Activated naive CD4-positive, alpha-beta T cell treated with anti-CD3 and anti-CD28 coated beads, Interleukin-2, amount 50 U/mL, for 24 hours (primary cell): ENCODE measurements around the gene EFCC1.

ENCODE experiments used
- H3K27ac Mint-ChIP-seq: one replicate; pipeline ENCODE4 v1.8.0; 2021; ENCODE audit warnings: mild to moderate bottlenecking, mixed read lengths
- H3K27me3 Mint-ChIP-seq: one replicate; pipeline ENCODE4 v1.8.0; 2021; ENCODE audit warnings: mixed read lengths
- H3K36me3 Mint-ChIP-seq: one replicate; pipeline ENCODE4 v1.8.0; 2021; ENCODE audit warnings: mixed read lengths
- H3K4me1 Mint-ChIP-seq: one replicate; pipeline ENCODE4 v1.8.0; 2021; ENCODE audit warnings: mixed read lengths
- H3K4me3 Mint-ChIP-seq: one replicate; pipeline ENCODE4 v1.8.0; 2021; ENCODE audit warnings: mild to moderate bottlenecking, mixed read lengths
- H3K9me3 Mint-ChIP-seq: one replicate; pipeline ENCODE4 v1.8.0; 2021; ENCODE audit warnings: mixed read lengths

Gene EFCC1

GRCh38 chr3:129046037-129046731, 45.1 kb downstream of the EFCC1 start:
- H3K27me3 Mint-ChIP-seq, result peaks cover 3% of the 10 kb centered on the region
- H3K36me3 Mint-ChIP-seq, result peaks cover 4% of the 10 kb centered on the region
- H3K27ac Mint-ChIP-seq, result no peak overlapping the region
- H3K4me1 Mint-ChIP-seq, result peaks cover 8% of the 10 kb centered on the region
- no peaks in the 10 kb centered on the region for H3K9me3 Mint-ChIP-seq
- H3K4me3 Mint-ChIP-seq, result peak overlapping the region; percentile 23

- Mint-ChIP-seq H3K9me3 (no peaks in the 10 kb centered on the region), H3K27me3 (peaks cover 3% of the 10 kb centered on the region), H3K4me3 (peak overlapping the region; percentile 23), H3K4me1 (peaks cover 8% of the 10 kb centered on the region), H3K27ac (no peak overlapping the region), H3K36me3 (peaks cover 4% of the 10 kb centered on the region)
Measured at GRCh38 chr3:129046732-129047552, 45.8 kb downstream of the EFCC1 start.

GRCh38 chr3:129047553-129047839, 46.4 kb downstream of the EFCC1 start:
- Mint-ChIP-seq H3K27ac (no peak overlapping the region), H3K4me3 (peak overlapping the region; percentile 7), H3K9me3 (no peaks in the 10 kb centered on the region), H3K36me3 (peaks cover 4% of the 10 kb centered on the region), H3K4me1 (peaks cover 8% of the 10 kb centered on the region), H3K27me3 (peaks cover 3% of the 10 kb centered on the region)

GRCh38 chr3:129050556-129051295, 49.6 kb downstream of the EFCC1 start:
- Mint-ChIP-seq H3K27ac (no peak overlapping the region), H3K4me1 (peaks cover 8% of the 10 kb centered on the region), H3K27me3 (no peaks in the 10 kb centered on the region), H3K9me3 (no peaks in the 10 kb centered on the region), H3K4me3 (no peak overlapping the region), H3K36me3 (peaks cover 4% of the 10 kb centered on the region)

- Mint-ChIP-seq H3K27me3 (no peaks in the 10 kb centered on the region), H3K27ac (no peak overlapping the region), H3K9me3 (no peaks in the 10 kb centered on the region), H3K4me3 (no peak overlapping the region), H3K36me3 (peaks cover 4% of the 10 kb centered on the region), H3K4me1 (peaks cover 8% of the 10 kb centered on the region)
Measured at GRCh38 chr3:129051871-129052340, 50.8 kb downstream of the EFCC1 start.

GRCh38 chr3:129052675-129053074, 51.6 kb downstream of the EFCC1 start:
- no peak overlapping the region for H3K4me3 Mint-ChIP-seq
- H3K27me3 Mint-ChIP-seq, result no peaks in the 10 kb centered on the region

GRCh38 chr3:129054605-129055104, 53.6 kb downstream of the EFCC1 start:
- peaks cover 8% of the 10 kb centered on the region for H3K4me1 Mint-ChIP-seq
- H3K27ac Mint-ChIP-seq, result peak overlapping the region; percentile 84
- no peak overlapping the region for H3K4me3 Mint-ChIP-seq
- no peaks in the 10 kb centered on the region for H3K9me3 Mint-ChIP-seq
- H3K27me3 Mint-ChIP-seq, result no peaks in the 10 kb centered on the region
- H3K36me3 Mint-ChIP-seq, result no peaks in the 10 kb centered on the region

More at GRCh38 chr3:129052675-129053074, 51.6 kb downstream of the EFCC1 start:
- peaks cover 8% of the 10 kb centered on the region for H3K4me1 Mint-ChIP-seq
- H3K9me3 Mint-ChIP-seq, result no peaks in the 10 kb centered on the region
- H3K27ac Mint-ChIP-seq, result peak overlapping the region; percentile 68
- peaks cover 4% of the 10 kb centered on the region for H3K36me3 Mint-ChIP-seq

GRCh38 chr3:129056451-129057173, 55.5 kb downstream of the EFCC1 start:
- Mint-ChIP-seq H3K4me3 (no peak overlapping the region), H3K36me3 (no peaks in the 10 kb centered on the region), H3K4me1 (peaks cover 8% of the 10 kb centered on the region), H3K27ac (peak overlapping the region; percentile 6), H3K27me3 (no peaks in the 10 kb centered on the region), H3K9me3 (no peaks in the 10 kb centered on the region)

- Mint-ChIP-seq H3K36me3 (no peaks in the 10 kb centered on the region), H3K27me3 (no peaks in the 10 kb centered on the region), H3K27ac (peak overlapping the region; percentile 52), H3K4me1 (peaks cover 8% of the 10 kb centered on the region), H3K9me3 (no peaks in the 10 kb centered on the region), H3K4me3 (no peak overlapping the region)
Measured at GRCh38 chr3:129057249-129057648, 56.1 kb downstream of the EFCC1 start.

GRCh38 chr3:129058441-129059200, 57.5 kb downstream of the EFCC1 start:
- H3K4me3 Mint-ChIP-seq, result no peak overlapping the region
- no peaks in the 10 kb centered on the region for H3K36me3 Mint-ChIP-seq
- no peaks in the 10 kb centered on the region for H3K27me3 Mint-ChIP-seq
- H3K27ac Mint-ChIP-seq, result no peak overlapping the region
- peaks cover 3% of the 10 kb centered on the region for H3K4me1 Mint-ChIP-seq
- H3K9me3 Mint-ChIP-seq, result no peaks in the 10 kb centered on the region

GRCh38 chr3:129059311-129059958, 58.3 kb downstream of the EFCC1 start:
- Mint-ChIP-seq H3K36me3 (no peaks in the 10 kb centered on the region), H3K27ac (no peak overlapping the region), H3K4me1 (no peaks in the 10 kb centered on the region), H3K9me3 (no peaks in the 10 kb centered on the region), H3K4me3 (no peak overlapping the region), H3K27me3 (no peaks in the 10 kb centered on the region)

GRCh38 chr3:129060276-129061022, 59.3 kb downstream of the EFCC1 start, which contains the start of gene GP9:
TSS of gene GP9 (plus strand) at chr3:129060779. CDS start at chr3:129061740, 961 bp downstream.
- Mint-ChIP-seq H3K4me1 (no peaks in the 10 kb centered on the region), H3K27me3 (no peaks in the 10 kb centered on the region), H3K9me3 (no peaks in the 10 kb centered on the region), H3K36me3 (no peaks in the 10 kb centered on the region), H3K27ac (peak within 1 kb of the TSS; percentile 68), H3K4me3 (no peak within 1 kb of the TSS)

GRCh38 chr3:129061023-129061887, 60.2 kb downstream of the EFCC1 start:
- H3K4me3 Mint-ChIP-seq, result no peak overlapping the region
- H3K27me3 Mint-ChIP-seq, result no peaks in the 10 kb centered on the region
- H3K27ac Mint-ChIP-seq, result no peak overlapping the region
- no peaks in the 10 kb centered on the region for H3K36me3 Mint-ChIP-seq
- no peaks in the 10 kb centered on the region for H3K9me3 Mint-ChIP-seq
- no peaks in the 10 kb centered on the region for H3K4me1 Mint-ChIP-seq
